ENCODE measurements around the gene PROSER3.

Gene PROSER3

DNA sequence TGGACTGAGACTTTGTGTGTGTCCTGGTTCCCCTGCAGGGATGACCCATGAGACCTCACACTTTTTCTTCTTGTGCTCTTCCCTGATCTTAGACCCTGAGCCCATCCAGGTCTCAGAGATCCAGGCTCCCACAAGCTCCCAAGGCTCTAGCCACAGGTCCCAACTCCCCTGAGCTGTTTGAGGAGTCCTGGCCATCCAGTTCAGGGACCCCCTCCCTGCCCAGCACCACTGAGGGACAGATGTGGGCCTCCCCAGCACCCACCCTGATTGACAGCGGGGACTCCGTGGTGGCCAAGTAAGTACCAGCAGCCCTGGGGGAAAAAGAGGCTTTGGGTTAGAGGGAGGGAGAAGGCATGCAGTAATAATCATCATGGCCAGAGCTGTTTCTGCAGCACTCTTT, 1.7 kb downstream of the PROSER3 start:
- no peak overlapping the region for H2BK12ac ChIP-seq (ENCODE audit: low read length in 2 of 2)
- no peak overlapping the region for H2AK5ac ChIP-seq (ENCODE audit: low read length, severe bottlenecking)
- DNase-seq, result no peak
- H3K36me3 ChIP-seq (ENCODE audit: control insufficient read depth in 1 of 2, insufficient read depth in 2 of 2, low read depth in 1 of 2, low read length in 2 of 2), result peaks cover 38 to 53% of the 10 kb centered on the region in 2 experiments
- peaks cover 29% of the 10 kb centered on the region for H3K79me1 ChIP-seq (replicated peaks; ENCODE audit: low read length, poor library complexity, severe bottlenecking)
- no peak overlapping the region for H3K23ac ChIP-seq (ENCODE audit: low read length in 2 of 2)
- no peaks in the 10 kb centered on the region for H3K27me3 ChIP-seq (ENCODE audit: control insufficient read depth in 1 of 2, insufficient read depth in 1 of 2, low read length in 2 of 2)
- peak overlapping the region; percentile 18 for H3K9ac ChIP-seq (ENCODE audit: low read length)
- H2BK120ac ChIP-seq (ENCODE audit: low read depth, low read length), result no peak overlapping the region
- H3K4me1 ChIP-seq (ENCODE audit: control insufficient read depth, insufficient read depth, low read depth, low read length), result peaks cover 38% of the 10 kb centered on the region
- H3K27ac ChIP-seq (ENCODE audit: low read length, poor library complexity, severe bottlenecking), result no peak overlapping the region
- WGBS, result 100% methylated on average over 2 of the region's 2 CpGs
- no peak overlapping the region for H2BK15ac ChIP-seq (ENCODE audit: low read depth, poor library complexity, severe bottlenecking)
- no peak overlapping the region for H2BK5ac ChIP-seq (ENCODE audit: low read depth, low read length, poor library complexity, severe bottlenecking)
- peak overlapping the region in 1 of 2 experiments; percentile 99 for H3K4me3 ChIP-seq (ENCODE audit: insufficient read depth in 1 of 2, low read depth in 1 of 2, low read length in 2 of 2)
- H3K9me3 ChIP-seq (ENCODE audit: control insufficient read depth, low read length), result no peaks in the 10 kb centered on the region
- H3K18ac ChIP-seq (ENCODE audit: low read depth in 1 of 2, low read length in 2 of 2), result no peak overlapping the region
- no peak overlapping the region for H4K91ac ChIP-seq (ENCODE audit: low read length)
- no peak overlapping the region for H2AFZ ChIP-seq (ENCODE audit: low read depth, low read length)
- no peak overlapping the region for H3K4me2 ChIP-seq (ENCODE audit: low read length, poor library complexity, severe bottlenecking)
- no peak overlapping the region for H3K14ac ChIP-seq (ENCODE audit: low read length in 2 of 2)
- no peak overlapping the region for H3K4ac ChIP-seq (ENCODE audit: low read depth in 1 of 2, low read length in 2 of 2)
- H4K8ac ChIP-seq (ENCODE audit: low read length), result no peak overlapping the region

DNA sequence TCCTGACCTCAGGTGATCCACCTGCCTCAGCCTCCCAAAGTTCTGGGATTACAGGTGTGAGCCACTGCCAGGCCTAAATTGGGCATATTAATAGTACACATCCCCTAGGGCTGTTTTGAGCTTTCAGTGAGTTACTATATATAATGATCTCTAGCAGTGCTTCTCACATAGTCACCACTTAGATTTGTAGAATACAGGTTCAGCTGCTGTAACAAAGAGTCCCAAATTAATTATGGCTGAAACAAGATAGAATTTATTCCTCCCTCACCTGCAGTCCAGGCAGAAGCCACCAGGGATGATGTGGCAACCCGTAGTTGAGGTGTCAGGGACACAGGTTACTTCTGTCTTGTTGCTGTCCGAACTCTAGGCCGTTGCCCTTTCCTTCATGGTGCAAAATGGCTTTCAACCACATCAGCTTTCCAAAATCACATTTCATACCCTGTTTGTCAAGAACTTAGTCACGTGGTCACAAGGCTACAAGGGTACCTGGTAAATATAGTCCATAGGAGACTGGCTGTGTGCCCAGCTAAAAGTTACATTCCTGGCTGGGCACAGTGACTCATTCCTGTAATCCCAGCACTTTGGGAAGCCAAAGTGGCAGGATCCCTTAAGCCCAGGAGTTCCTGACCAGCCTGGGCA, 2.9 kb downstream of the PROSER3 start:
- Histone ChIP-seq H3K36me3 (ENCODE audit: control insufficient read depth in 1 of 2, insufficient read depth in 2 of 2, low read depth in 1 of 2, low read length in 2 of 2) (peaks cover 49 to 51% of the 10 kb centered on the region in 2 experiments), H3K23ac (ENCODE audit: low read length in 2 of 2) (no peak overlapping the region), H3K14ac (ENCODE audit: low read length in 2 of 2) (no peak overlapping the region), H3K9me3 (ENCODE audit: control insufficient read depth, low read length) (no peaks in the 10 kb centered on the region), H2BK15ac (ENCODE audit: low read depth, poor library complexity, severe bottlenecking) (no peak overlapping the region), H3K4me3 (ENCODE audit: insufficient read depth in 1 of 2, low read depth in 1 of 2, low read length in 2 of 2) (no peak overlapping the region), H3K18ac (ENCODE audit: low read depth in 1 of 2, low read length in 2 of 2) (no peak overlapping the region), H3K27me3 (ENCODE audit: control insufficient read depth in 1 of 2, insufficient read depth in 1 of 2, low read length in 2 of 2) (no peaks in the 10 kb centered on the region), H3K79me1 (replicated peaks; ENCODE audit: low read length, poor library complexity, severe bottlenecking) (peaks cover 26% of the 10 kb centered on the region), H3K4me2 (ENCODE audit: low read length, poor library complexity, severe bottlenecking) (no peak overlapping the region), H4K8ac (ENCODE audit: low read length) (no peak overlapping the region), H2BK120ac (ENCODE audit: low read depth, low read length) (no peak overlapping the region), H2AK5ac (ENCODE audit: low read length, severe bottlenecking) (no peak overlapping the region), H3K4ac (ENCODE audit: low read depth in 1 of 2, low read length in 2 of 2) (no peak overlapping the region), H2BK12ac (ENCODE audit: low read length in 2 of 2) (no peak overlapping the region), H3K27ac (ENCODE audit: low read length, poor library complexity, severe bottlenecking) (no peak overlapping the region), H2AFZ (ENCODE audit: low read depth, low read length) (no peak overlapping the region), H3K9ac (ENCODE audit: low read length) (no peak overlapping the region), H2BK5ac (ENCODE audit: low read depth, low read length, poor library complexity, severe bottlenecking) (no peak overlapping the region), H3K4me1 (ENCODE audit: control insufficient read depth, insufficient read depth, low read depth, low read length) (peaks cover 31% of the 10 kb centered on the region), H4K91ac (ENCODE audit: low read length) (no peak overlapping the region)
- DNase-seq, result no peak
- over 99% methylated on average over 4 of the region's 4 CpGs for WGBS

- Histone ChIP-seq H3K27ac (ENCODE audit: low read length, poor library complexity, severe bottlenecking) (no peak overlapping the region), H3K36me3 (ENCODE audit: control insufficient read depth in 1 of 2, insufficient read depth in 2 of 2, low read depth in 1 of 2, low read length in 2 of 2) (peaks cover 60 to 67% of the 10 kb centered on the region in 2 experiments), H2AK5ac (ENCODE audit: low read length, severe bottlenecking) (no peak overlapping the region), H3K79me1 (replicated peaks; ENCODE audit: low read length, poor library complexity, severe bottlenecking) (peaks cover 30% of the 10 kb centered on the region), H4K8ac (ENCODE audit: low read length) (no peak overlapping the region), H3K18ac (ENCODE audit: low read depth in 1 of 2, low read length in 2 of 2) (no peak overlapping the region), H3K9me3 (ENCODE audit: control insufficient read depth, low read length) (no peaks in the 10 kb centered on the region), H2BK120ac (ENCODE audit: low read depth, low read length) (no peak overlapping the region), H3K4me1 (ENCODE audit: control insufficient read depth, insufficient read depth, low read depth, low read length) (peaks cover 19% of the 10 kb centered on the region), H2BK5ac (ENCODE audit: low read depth, low read length, poor library complexity, severe bottlenecking) (no peak overlapping the region), H3K4ac (ENCODE audit: low read depth in 1 of 2, low read length in 2 of 2) (no peak overlapping the region), H3K14ac (ENCODE audit: low read length in 2 of 2) (no peak overlapping the region), H3K4me2 (ENCODE audit: low read length, poor library complexity, severe bottlenecking) (no peak overlapping the region), H2BK15ac (ENCODE audit: low read depth, poor library complexity, severe bottlenecking) (no peak overlapping the region), H2AFZ (ENCODE audit: low read depth, low read length) (no peak overlapping the region), H4K91ac (ENCODE audit: low read length) (no peak overlapping the region), H3K23ac (ENCODE audit: low read length in 2 of 2) (no peak overlapping the region), H3K4me3 (ENCODE audit: insufficient read depth in 1 of 2, low read depth in 1 of 2, low read length in 2 of 2) (no peak overlapping the region), H3K27me3 (ENCODE audit: control insufficient read depth in 1 of 2, insufficient read depth in 1 of 2, low read length in 2 of 2) (no peaks in the 10 kb centered on the region), H3K9ac (ENCODE audit: low read length) (no peak overlapping the region), H2BK12ac (ENCODE audit: low read length in 2 of 2) (no peak overlapping the region)
- DNase-seq, result no peak
- 98% methylated on average over 15 of the region's 17 CpGs for WGBS
Measured at GRCh38 chr19:35764432-35765315, 6.7 kb downstream of the PROSER3 start.

- Histone ChIP-seq H2AK5ac (ENCODE audit: low read length, severe bottlenecking) (no peak overlapping the region), H3K4me3 (ENCODE audit: insufficient read depth in 1 of 2, low read depth in 1 of 2, low read length in 2 of 2) (no peak overlapping the region), H2BK120ac (ENCODE audit: low read depth, low read length) (no peak overlapping the region), H2AFZ (ENCODE audit: low read depth, low read length) (no peak overlapping the region), H3K23ac (ENCODE audit: low read length in 2 of 2) (no peak overlapping the region), H3K9ac (ENCODE audit: low read length) (no peak overlapping the region), H3K36me3 (ENCODE audit: control insufficient read depth in 1 of 2, insufficient read depth in 2 of 2, low read depth in 1 of 2, low read length in 2 of 2) (peaks cover 43 to 53% of the 10 kb centered on the region in 2 experiments), H4K8ac (ENCODE audit: low read length) (no peak overlapping the region), H3K27ac (ENCODE audit: low read length, poor library complexity, severe bottlenecking) (no peak overlapping the region), H3K14ac (ENCODE audit: low read length in 2 of 2) (no peak overlapping the region), H2BK15ac (ENCODE audit: low read depth, poor library complexity, severe bottlenecking) (no peak overlapping the region), H3K27me3 (ENCODE audit: control insufficient read depth in 1 of 2, insufficient read depth in 1 of 2, low read length in 2 of 2) (no peaks in the 10 kb centered on the region), H2BK12ac (ENCODE audit: low read length in 2 of 2) (no peak overlapping the region), H3K4ac (ENCODE audit: low read depth in 1 of 2, low read length in 2 of 2) (no peak overlapping the region), H3K4me2 (ENCODE audit: low read length, poor library complexity, severe bottlenecking) (no peak overlapping the region), H3K18ac (ENCODE audit: low read depth in 1 of 2, low read length in 2 of 2) (no peak overlapping the region), H4K91ac (ENCODE audit: low read length) (no peak overlapping the region), H2BK5ac (ENCODE audit: low read depth, low read length, poor library complexity, severe bottlenecking) (no peak overlapping the region), H3K4me1 (ENCODE audit: control insufficient read depth, insufficient read depth, low read depth, low read length) (peaks cover 12% of the 10 kb centered on the region), H3K79me1 (replicated peaks; ENCODE audit: low read length, poor library complexity, severe bottlenecking) (peaks cover 18% of the 10 kb centered on the region), H3K9me3 (ENCODE audit: control insufficient read depth, low read length) (no peaks in the 10 kb centered on the region)
- WGBS, result 92% methylated on average over 7 of the region's 11 CpGs
- DNase-seq, result no peak
Measured at GRCh38 chr19:35766571-35767104, 8.7 kb downstream of the PROSER3 start.

All from mesenchymal stem cell (in vitro differentiated cells and primary cell).